Osteoblast (primary cell): ENCODE results near the gene CCNL2. TPM values are rescaled to one million over a fixed set of nuclear protein-coding genes. Genes with fewer than 3 reads are reported as not detected.

Experiments
- DNase-seq: peaks from one replicate; pipeline ENCODE4 v3.0.0; 2011; ENCODE audit warnings: low spot score, mixed read lengths; ENCODE audit not compliant: insufficient read length; ENCODE audit errors: missing footprints
- H2AFZ ChIP-seq: 2 replicates; pipeline ENCODE4 v1.6.0; 2011; ENCODE audit warnings: mild to moderate bottlenecking, low read length
- H3K27ac ChIP-seq: 2 replicates; pipeline ENCODE4 v1.5.1; 2011; ENCODE audit warnings: mild to moderate bottlenecking, low read depth, low read length, moderate library complexity
- H3K27me3 ChIP-seq: 2 replicates; pipeline ENCODE4 v1.6.0; 2012; ENCODE audit warnings: mild to moderate bottlenecking, control low read depth, inconsistent platforms, low read length, moderate library complexity; ENCODE audit not compliant: insufficient read depth
- H3K36me3 ChIP-seq: 2 replicates; pipeline ENCODE4 v1.5.1; 2011; ENCODE audit warnings: mild to moderate bottlenecking, low read length, control low read depth, moderate library complexity; ENCODE audit not compliant: insufficient read depth
- H3K4me1 ChIP-seq: 2 replicates; pipeline ENCODE4 v1.5.1; 2011; ENCODE audit warnings: mild to moderate bottlenecking, low read length, control low read depth, moderate library complexity; ENCODE audit not compliant: insufficient read depth
- H3K4me2 ChIP-seq: 2 replicates; pipeline ENCODE4 v1.6.0; 2011; ENCODE audit warnings: mild to moderate bottlenecking, low read length; ENCODE audit not compliant: insufficient read depth
- H3K4me3 ChIP-seq: fragments of 200-600 bp; sonication (generic); 3 replicates; pipeline ENCODE4 v1.5.1; 2012; ENCODE audit warnings: mild to moderate bottlenecking, low read length, inconsistent platforms; ENCODE audit not compliant: insufficient read depth
- H3K79me2 ChIP-seq: 2 replicates; pipeline ENCODE4 v1.6.0; 2012; ENCODE audit warnings: mild to moderate bottlenecking, low read length, control low read depth, inconsistent platforms; ENCODE audit not compliant: insufficient read depth
- H3K9me3 ChIP-seq: 2 replicates; pipeline ENCODE4 v1.5.1; 2011; ENCODE audit warnings: low read depth, low read length, control low read depth
- H4K20me1 ChIP-seq: 2 replicates; pipeline ENCODE4 v1.6.0; 2012; ENCODE audit warnings: mild to moderate bottlenecking, low read length, control low read depth; ENCODE audit not compliant: insufficient read depth
- total RNA-seq: library from RNA; depleted of rRNA; stranded (reverse); fragments of >200 nt; gene quantifications from 2 replicates; pipeline ENCODE4 v1.2.3, GENCODE V29; 2012
- TF ChIP-seq, protein P1 (sequence below): IDR thresholded peaks from 2 replicates; pipeline ENCODE4 v1.5.1; 2011; ENCODE audit warnings: mild to moderate bottlenecking, low read depth, low read length, moderate library complexity; ENCODE audit errors: extremely low read depth

The CCNL2 gene
- total RNA-seq, 1 donor: 138 TPM

DNA sequence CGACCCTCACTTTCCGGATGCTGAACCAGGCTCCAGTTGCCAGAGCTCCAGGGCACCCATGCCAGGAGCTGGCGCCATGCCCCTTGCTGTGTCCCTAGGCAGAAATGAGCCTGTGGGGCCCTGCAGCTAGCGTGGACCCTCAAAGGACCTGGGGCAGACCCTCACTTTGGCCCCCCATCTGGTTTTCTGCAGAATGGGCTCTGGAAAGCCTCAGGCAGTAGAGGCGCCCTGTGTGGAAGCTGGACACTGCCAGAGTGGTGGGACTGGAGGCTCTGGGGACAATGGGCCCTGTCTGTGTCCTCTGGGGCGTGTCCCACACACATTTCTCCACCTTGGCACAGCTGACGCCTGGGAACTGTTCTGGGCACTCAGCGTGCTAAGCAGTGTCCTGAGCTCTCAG, 17.8 kb downstream of the CCNL2 start:
- no peak overlapping the region for H3K4me2 ChIP-seq
- H3K27me3 ChIP-seq: no peaks in the 10 kb centered on the region
- H3K27ac ChIP-seq: no peak overlapping the region
- H2AFZ ChIP-seq: no peak overlapping the region
- H3K36me3 ChIP-seq: peaks cover 13% of the 10 kb centered on the region
- H3K79me2 ChIP-seq: peaks cover 18% of the 10 kb centered on the region
- H3K9me3 ChIP-seq: no peaks in the 10 kb centered on the region
- H3K4me3 ChIP-seq: no peak overlapping the region
- H4K20me1 ChIP-seq: peaks cover 6% of the 10 kb centered on the region
- TF ChIP-seq, protein P1, sequence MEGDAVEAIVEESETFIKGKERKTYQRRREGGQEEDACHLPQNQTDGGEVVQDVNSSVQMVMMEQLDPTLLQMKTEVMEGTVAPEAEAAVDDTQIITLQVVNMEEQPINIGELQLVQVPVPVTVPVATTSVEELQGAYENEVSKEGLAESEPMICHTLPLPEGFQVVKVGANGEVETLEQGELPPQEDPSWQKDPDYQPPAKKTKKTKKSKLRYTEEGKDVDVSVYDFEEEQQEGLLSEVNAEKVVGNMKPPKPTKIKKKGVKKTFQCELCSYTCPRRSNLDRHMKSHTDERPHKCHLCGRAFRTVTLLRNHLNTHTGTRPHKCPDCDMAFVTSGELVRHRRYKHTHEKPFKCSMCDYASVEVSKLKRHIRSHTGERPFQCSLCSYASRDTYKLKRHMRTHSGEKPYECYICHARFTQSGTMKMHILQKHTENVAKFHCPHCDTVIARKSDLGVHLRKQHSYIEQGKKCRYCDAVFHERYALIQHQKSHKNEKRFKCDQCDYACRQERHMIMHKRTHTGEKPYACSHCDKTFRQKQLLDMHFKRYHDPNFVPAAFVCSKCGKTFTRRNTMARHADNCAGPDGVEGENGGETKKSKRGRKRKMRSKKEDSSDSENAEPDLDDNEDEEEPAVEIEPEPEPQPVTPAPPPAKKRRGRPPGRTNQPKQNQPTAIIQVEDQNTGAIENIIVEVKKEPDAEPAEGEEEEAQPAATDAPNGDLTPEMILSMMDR: no peak
- H3K4me1 ChIP-seq: no peaks in the 10 kb centered on the region
- peak; percentile 78 for DNase-seq

DNA sequence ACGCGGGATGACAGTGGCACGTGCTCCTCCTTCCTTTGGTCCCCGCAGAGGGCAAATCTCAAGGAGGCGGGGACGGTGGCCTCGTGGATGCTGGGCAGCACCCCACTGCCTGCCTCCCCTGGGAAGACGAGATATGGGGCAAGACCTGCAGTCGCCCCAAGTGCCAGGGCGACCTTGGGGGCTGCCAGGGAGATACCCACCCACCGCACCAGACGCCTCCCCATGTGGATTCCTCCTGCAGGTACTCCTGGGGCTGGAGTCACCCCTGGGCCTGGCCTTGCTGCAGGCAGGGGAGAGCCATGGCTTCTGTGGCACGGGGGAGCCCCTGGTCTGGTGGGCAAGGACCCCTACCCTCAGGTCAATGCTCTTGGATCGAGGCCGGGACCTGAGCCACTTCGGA, 18.3 kb downstream of the CCNL2 start:
- Histone ChIP-seq H3K79me2 (peaks cover 18% of the 10 kb centered on the region), H3K27ac (no peak overlapping the region), H3K4me2 (no peak overlapping the region), H4K20me1 (peaks cover 2% of the 10 kb centered on the region), H3K4me3 (no peak overlapping the region), H2AFZ (no peak overlapping the region), H3K9me3 (no peaks in the 10 kb centered on the region), H3K36me3 (peaks cover 9% of the 10 kb centered on the region), H3K27me3 (no peaks in the 10 kb centered on the region), H3K4me1 (no peaks in the 10 kb centered on the region)
- TF ChIP-seq, protein P1: no peak
- no peak for DNase-seq

DNA sequence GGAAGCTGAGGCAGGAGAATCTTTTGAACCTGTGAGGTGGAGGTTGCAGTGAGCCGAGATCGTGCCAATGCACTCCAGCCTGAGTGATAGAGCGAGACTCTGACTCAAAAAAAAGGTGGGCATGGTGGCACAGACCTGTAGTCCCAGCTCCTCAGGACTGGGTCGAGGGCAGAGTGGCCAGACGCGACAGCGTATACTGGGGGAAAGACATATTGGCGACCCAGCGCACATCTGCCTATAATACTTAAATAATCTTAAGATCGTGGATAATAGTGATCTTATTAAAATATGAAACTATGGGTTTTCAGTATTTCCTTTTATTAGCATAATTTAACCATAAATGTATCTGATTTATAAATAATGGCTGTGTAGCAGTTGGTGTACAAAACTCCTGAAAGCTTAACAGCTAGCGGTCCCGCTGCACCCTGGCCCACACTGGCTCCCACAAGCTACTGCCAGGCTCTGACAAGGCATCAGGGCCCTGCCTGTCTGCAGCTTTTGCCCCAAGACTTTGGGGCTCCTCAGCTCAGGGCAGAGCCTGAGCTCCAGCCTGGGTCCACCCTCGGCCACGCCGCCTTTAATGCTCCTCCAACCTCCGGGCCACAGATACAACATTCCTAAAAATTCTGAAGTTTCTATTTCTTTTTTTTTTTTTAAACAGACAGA, 21.5 kb downstream of the CCNL2 start:
- no peaks in the 10 kb centered on the region for H3K9me3 ChIP-seq
- DNase-seq: peak; percentile 67
- no peaks in the 10 kb centered on the region for H3K27me3 ChIP-seq
- H3K27ac ChIP-seq: no peak overlapping the region
- no peak overlapping the region for H3K4me3 ChIP-seq
- peaks cover 32% of the 10 kb centered on the region for H3K79me2 ChIP-seq
- TF ChIP-seq, protein P1: no peak
- peaks cover 6% of the 10 kb centered on the region for H3K36me3 ChIP-seq
- peaks cover 6% of the 10 kb centered on the region for H4K20me1 ChIP-seq
- peaks cover 9% of the 10 kb centered on the region for H3K4me1 ChIP-seq
- H3K4me2 ChIP-seq: no peak overlapping the region
- H2AFZ ChIP-seq: no peak overlapping the region

DNA sequence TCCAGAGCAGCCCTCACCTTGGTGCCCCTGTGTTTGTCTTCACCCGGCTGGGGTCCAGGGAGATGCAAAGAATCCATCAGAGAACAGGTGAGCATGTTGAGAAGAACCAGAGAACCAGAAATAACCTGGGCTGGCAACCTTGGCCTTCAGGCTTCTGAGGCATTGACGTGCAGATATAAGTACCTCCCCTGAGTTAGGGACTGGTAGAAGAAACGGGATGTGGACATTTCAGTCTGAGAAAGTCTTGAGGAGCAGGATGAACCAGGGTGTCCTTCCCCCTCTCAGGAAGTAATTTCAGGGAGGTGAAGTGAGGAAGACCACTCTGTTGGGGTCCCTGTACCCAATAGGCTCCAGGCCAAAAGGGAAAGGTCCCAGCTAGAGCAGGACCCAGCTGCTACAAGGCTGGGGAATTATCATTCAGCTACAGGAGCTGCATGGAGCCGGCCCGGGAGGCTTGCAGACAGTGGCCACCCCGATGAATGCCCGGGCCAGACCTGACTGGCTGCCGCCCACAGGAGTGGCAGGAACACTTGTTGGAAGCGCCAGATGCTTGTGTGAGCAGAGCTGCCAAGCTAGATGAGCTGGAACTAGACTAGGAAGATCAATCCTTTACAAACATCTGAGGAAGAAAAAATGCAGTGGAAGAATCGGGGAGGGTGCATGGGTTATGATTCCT, 22.4 kb downstream of the CCNL2 start:
- Histone ChIP-seq H3K27ac (peak overlapping the region; percentile 64), H3K4me1 (peaks cover 12% of the 10 kb centered on the region), H4K20me1 (peaks cover 14% of the 10 kb centered on the region), H3K4me3 (no peak overlapping the region), H3K9me3 (no peaks in the 10 kb centered on the region), H3K27me3 (no peaks in the 10 kb centered on the region), H2AFZ (no peak overlapping the region), H3K79me2 (peaks cover 34% of the 10 kb centered on the region), H3K36me3 (peaks cover 6% of the 10 kb centered on the region), H3K4me2 (peak overlapping the region; percentile 46)
- TF ChIP-seq, protein P1: no peak
- DNase-seq: peak; percentile 71
